ENCODE data around the gene HJV. TPM values are rescaled to one million over a fixed set of nuclear protein-coding genes. Genes with fewer than 3 reads are reported as not detected.

Gene HJV
- polyA plus RNA-seq, 4 donors: 0.65 TPM; not detected in 3

DNA sequence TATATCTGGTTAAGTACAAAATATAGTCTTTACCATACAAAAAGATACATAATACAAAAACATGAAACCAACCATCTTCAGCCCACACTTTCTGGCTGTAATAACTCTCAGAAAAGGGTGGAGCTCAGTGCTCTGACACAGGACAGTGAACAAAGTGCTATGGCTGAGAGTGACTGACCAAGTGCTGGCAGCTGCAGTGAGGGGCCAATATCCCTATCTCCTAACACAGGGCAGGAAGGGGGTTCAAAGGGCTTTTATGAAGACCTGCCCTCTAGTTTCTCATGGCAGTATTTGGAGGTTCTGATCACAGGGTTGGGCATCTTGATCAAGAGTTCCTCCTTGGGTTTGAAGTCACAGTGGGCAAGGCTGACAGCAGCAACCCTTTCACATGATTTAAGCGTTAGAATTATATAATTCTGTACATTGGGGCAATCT, 29.0 kb downstream of the HJV start:
- no peaks in the 10 kb centered on the region for H3K27me3 ChIP-seq (ENCODE audit: control insufficient read depth in 3 of 3, insufficient read depth in 3 of 3, low read length in 3 of 3)
- H3K4me3 ChIP-seq (ENCODE audit: low read depth in 1 of 3, low read length in 3 of 3): peak overlapping the region; percentile 83 to 100 (median 87)
- no peaks in the 10 kb centered on the region for H3K9me3 ChIP-seq (ENCODE audit: control insufficient read depth in 2 of 2, insufficient read depth in 1 of 2, low read depth in 1 of 2, low read length in 1 of 2)
- peaks cover 15 to 20% (median 20%) of the 10 kb centered on the region in 3 donors for H3K36me3 ChIP-seq (ENCODE audit: control insufficient read depth in 3 of 3, insufficient read depth in 2 of 3, low read depth in 1 of 3, low read length in 3 of 3)
- H3K27ac ChIP-seq (ENCODE audit: low read depth in 1 of 3, low read length in 2 of 3): peak overlapping the region in 2 of 3 donors; percentile 86 to 95
- FAIRE-seq (no peak), DNase-seq (peak in 1 of 2 donors; percentile 44)
- 6 to 54% (median 24%) methylated on average over 1 of the region's 1 CpG for WGBS, 3 donors
- peaks cover 3 to 11% (median 9%) of the 10 kb centered on the region in 3 donors for H3K4me1 ChIP-seq (ENCODE audit: control insufficient read depth in 3 of 3, insufficient read depth in 2 of 3, low read depth in 1 of 3, low read length in 2 of 3)

DNA sequence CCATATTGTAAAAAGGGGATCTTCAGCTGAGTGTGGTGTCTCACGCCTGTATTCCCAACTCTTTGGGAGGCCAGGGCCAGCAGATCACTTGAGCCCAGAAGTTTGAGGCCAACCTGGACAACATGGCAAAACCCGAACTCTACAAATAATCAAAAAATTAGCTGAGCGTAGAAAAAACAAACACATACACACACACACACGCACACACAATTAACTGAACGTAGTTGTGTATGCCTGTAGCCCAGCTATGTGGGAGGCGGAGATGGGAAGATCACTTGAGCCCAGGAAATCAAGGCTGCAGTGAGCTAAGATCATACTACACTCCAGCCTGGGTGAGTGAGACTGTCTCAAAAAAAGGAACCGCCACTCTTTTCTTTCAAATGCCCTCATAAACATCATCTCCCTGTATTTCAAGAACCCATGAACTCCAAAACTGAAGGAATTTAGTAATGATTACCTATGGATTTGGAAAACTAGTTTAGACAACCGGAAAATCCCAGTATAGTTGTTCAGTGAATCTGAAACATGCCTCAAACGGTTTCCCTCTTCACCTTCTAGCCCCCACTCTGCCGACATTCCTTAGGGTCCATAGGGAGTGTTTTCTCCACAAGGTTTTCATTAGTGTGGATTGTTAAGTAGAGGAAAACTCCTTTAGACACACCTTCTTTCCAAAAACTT, 29.7 kb downstream of the HJV start:
- H3K4me1 ChIP-seq (ENCODE audit: control insufficient read depth in 3 of 3, insufficient read depth in 2 of 3, low read depth in 1 of 3, low read length in 2 of 3): peaks cover 3 to 11% (median 6%) of the 10 kb centered on the region in 3 donors
- H3K27me3 ChIP-seq (ENCODE audit: control insufficient read depth in 3 of 3, insufficient read depth in 3 of 3, low read length in 3 of 3): no peaks in the 10 kb centered on the region
- FAIRE-seq (no peak), DNase-seq (peak in 1 of 2 donors; percentile 35)
- H3K36me3 ChIP-seq (ENCODE audit: control insufficient read depth in 3 of 3, insufficient read depth in 2 of 3, low read depth in 1 of 3, low read length in 3 of 3): peaks cover 15 to 20% (median 20%) of the 10 kb centered on the region in 3 donors
- H3K4me3 ChIP-seq (ENCODE audit: low read depth in 1 of 3, low read length in 3 of 3): peak overlapping the region in 1 of 3 donors; percentile 87
- H3K27ac ChIP-seq (ENCODE audit: low read depth in 1 of 3, low read length in 2 of 3): peak overlapping the region in 2 of 3 donors; percentile 81 to 86
- 20 to 52% (median 43%) methylated on average over 10 of the region's 10 CpGs for WGBS, 3 donors
- H3K9me3 ChIP-seq (ENCODE audit: control insufficient read depth in 2 of 2, insufficient read depth in 1 of 2, low read depth in 1 of 2, low read length in 1 of 2): no peaks in the 10 kb centered on the region

DNA sequence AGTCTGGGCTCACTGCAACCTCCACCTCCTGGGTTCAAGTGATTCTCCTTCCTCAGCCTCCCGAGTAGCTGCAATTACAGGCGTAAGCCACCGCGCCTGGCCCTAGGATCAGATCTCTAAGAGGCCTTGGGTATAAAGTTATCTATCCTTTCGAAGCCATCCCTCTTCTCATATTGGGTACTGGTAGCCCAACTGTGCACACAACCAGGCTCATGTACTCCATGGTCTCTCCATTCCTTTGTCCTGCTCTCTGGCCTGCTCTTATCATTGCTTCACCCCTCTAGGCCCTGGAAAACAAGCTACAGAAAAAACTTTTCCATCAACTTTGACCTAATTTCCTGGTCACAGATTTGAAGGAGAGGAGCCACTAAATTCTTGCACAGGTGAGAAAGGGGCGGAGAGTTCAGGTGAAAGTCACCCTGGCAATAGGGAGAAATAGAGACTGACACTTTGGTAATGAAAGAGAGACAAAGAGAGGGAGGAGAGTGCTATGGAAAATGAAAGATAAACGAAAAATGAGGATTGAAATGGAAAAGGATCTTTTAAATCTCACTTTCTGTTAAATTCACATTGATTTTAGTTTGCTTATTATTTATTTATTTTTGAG, 31.2 kb downstream of the HJV start:
- Histone ChIP-seq H3K9me3 (ENCODE audit: control insufficient read depth in 2 of 2, insufficient read depth in 1 of 2, low read depth in 1 of 2, low read length in 1 of 2) (no peaks in the 10 kb centered on the region), H3K36me3 (ENCODE audit: control insufficient read depth in 3 of 3, insufficient read depth in 2 of 3, low read depth in 1 of 3, low read length in 3 of 3) (peaks cover 15 to 20% (median 20%) of the 10 kb centered on the region in 3 donors), H3K27ac (ENCODE audit: low read depth in 1 of 3, low read length in 2 of 3) (peak overlapping the region; percentile 8 to 80 (median 37)), H3K4me3 (ENCODE audit: low read depth in 1 of 3, low read length in 3 of 3) (no peak overlapping the region), H3K27me3 (ENCODE audit: control insufficient read depth in 3 of 3, insufficient read depth in 3 of 3, low read length in 3 of 3) (no peaks in the 10 kb centered on the region), H3K4me1 (ENCODE audit: control insufficient read depth in 3 of 3, insufficient read depth in 2 of 3, low read depth in 1 of 3, low read length in 2 of 3) (peaks cover 3 to 15% (median 6%) of the 10 kb centered on the region in 3 donors)
- DNase-seq (peak; percentile 60 to 65), FAIRE-seq (no peak)
- WGBS, 3 donors: 35 to 68% (median 54%) methylated on average over 7 of the region's 7 CpGs

DNA sequence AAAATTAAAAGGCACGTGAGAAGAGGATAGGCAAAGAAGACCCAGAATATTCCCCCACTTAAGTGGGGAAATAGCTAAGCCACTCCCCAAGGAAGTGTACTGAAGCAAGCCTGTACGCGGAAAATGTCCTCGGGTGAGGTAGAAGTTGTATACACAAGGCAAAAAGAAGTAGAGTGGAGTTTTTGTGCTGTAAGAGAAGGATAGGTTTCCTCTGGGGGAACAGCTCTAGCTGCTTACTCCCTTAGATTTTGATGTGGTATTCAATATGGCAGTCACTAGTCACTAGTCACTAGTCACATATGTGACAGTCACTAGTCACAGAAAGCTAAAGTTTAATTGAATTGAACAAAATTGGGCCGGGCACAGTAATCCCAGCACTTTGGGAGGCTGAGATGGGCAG, 32.8 kb downstream of the HJV start:
- Histone ChIP-seq H3K27ac (ENCODE audit: low read depth in 1 of 3, low read length in 2 of 3) (no peak overlapping the region), H3K36me3 (ENCODE audit: control insufficient read depth in 3 of 3, insufficient read depth in 2 of 3, low read depth in 1 of 3, low read length in 3 of 3) (peaks cover 3 to 14% (median 8%) of the 10 kb centered on the region in 3 donors), H3K9me3 (ENCODE audit: control insufficient read depth in 2 of 2, insufficient read depth in 1 of 2, low read depth in 1 of 2, low read length in 1 of 2) (no peaks in the 10 kb centered on the region), H3K27me3 (ENCODE audit: control insufficient read depth in 3 of 3, insufficient read depth in 3 of 3, low read length in 3 of 3) (no peaks in the 10 kb centered on the region), H3K4me1 (ENCODE audit: control insufficient read depth in 3 of 3, insufficient read depth in 2 of 3, low read depth in 1 of 3, low read length in 2 of 3) (peaks cover 6 to 18% (median 6%) of the 10 kb centered on the region in 3 donors), H3K4me3 (ENCODE audit: low read depth in 1 of 3, low read length in 3 of 3) (no peak overlapping the region)
- no peak for FAIRE-seq
- WGBS, 3 donors: 52 to 73% (median 61%) methylated on average over 5 of the region's 5 CpGs
- no peak for DNase-seq

DNA sequence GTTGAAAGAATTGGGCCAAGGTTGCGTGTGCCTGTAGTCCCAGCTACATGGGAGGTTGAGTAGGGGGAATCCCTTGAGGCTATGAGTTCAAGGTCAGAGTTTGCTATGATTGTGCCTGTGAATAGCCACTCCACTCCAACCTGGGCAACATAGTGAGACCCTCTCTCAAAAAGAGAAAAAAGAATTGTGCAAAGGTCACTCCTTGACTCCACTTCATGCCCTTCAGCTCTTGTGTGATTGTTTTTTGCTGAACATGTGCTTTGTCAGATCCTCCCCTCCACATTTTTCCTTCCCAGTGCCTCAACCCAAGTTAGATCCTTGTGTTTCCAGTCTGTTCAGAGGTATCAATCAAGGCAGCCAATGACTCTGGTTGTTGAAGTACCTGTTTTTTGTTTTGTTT, 33.6 kb downstream of the HJV start:
- Histone ChIP-seq H3K27me3 (ENCODE audit: control insufficient read depth in 3 of 3, insufficient read depth in 3 of 3, low read length in 3 of 3) (no peaks in the 10 kb centered on the region), H3K4me1 (ENCODE audit: control insufficient read depth in 3 of 3, insufficient read depth in 2 of 3, low read depth in 1 of 3, low read length in 2 of 3) (peaks cover 8 to 19% (median 8%) of the 10 kb centered on the region in 3 donors), H3K4me3 (ENCODE audit: low read depth in 1 of 3, low read length in 3 of 3) (no peak overlapping the region), H3K27ac (ENCODE audit: low read depth in 1 of 3, low read length in 2 of 3) (peak overlapping the region in 1 of 3 donors; percentile 23), H3K9me3 (ENCODE audit: control insufficient read depth in 2 of 2, insufficient read depth in 1 of 2, low read depth in 1 of 2, low read length in 1 of 2) (no peaks in the 10 kb centered on the region), H3K36me3 (ENCODE audit: control insufficient read depth in 3 of 3, insufficient read depth in 2 of 3, low read depth in 1 of 3, low read length in 3 of 3) (peaks cover 3 to 5% (median 4%) of the 10 kb centered on the region in 3 donors)
- no peak for DNase-seq
- 91 to 100% (median 100%) methylated on average over 1 of the region's 1 CpG for WGBS, 3 donors
- no peak for FAIRE-seq

DNA sequence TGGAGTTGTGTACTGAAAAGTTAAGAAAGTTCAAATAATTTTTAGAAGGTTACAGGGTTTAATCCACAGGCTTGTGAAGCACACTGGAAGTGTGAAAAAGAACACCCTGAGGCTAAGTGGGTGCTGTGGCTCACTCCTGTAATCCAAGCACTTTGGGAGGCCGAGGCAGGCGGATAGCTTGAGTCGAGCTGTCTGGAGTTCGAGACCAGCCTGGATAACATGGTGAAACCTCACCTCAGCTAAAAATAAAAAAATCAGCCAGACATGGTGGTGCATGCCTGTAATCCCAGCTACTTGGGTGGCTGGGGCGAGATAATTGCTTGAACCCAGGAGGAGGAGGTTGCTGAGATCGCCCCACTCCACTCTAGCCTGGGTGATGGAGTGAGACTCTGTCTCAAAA, 35.0 kb downstream of the HJV start:
- H3K36me3 ChIP-seq (ENCODE audit: control insufficient read depth in 3 of 3, insufficient read depth in 2 of 3, low read depth in 1 of 3, low read length in 3 of 3): no peaks in the 10 kb centered on the region
- peaks cover 2 to 16% (median 9%) of the 10 kb centered on the region in 3 donors for H3K4me1 ChIP-seq (ENCODE audit: control insufficient read depth in 3 of 3, insufficient read depth in 2 of 3, low read depth in 1 of 3, low read length in 2 of 3)
- 94 to 96% (median 96%) methylated on average over 6 of the region's 6 CpGs for WGBS, 3 donors
- no peaks in the 10 kb centered on the region for H3K27me3 ChIP-seq (ENCODE audit: control insufficient read depth in 3 of 3, insufficient read depth in 3 of 3, low read length in 3 of 3)
- FAIRE-seq (no peak), DNase-seq (no peak)
- H3K27ac ChIP-seq (ENCODE audit: low read depth in 1 of 3, low read length in 2 of 3): peak overlapping the region in 1 of 3 donors; percentile 85
- no peaks in the 10 kb centered on the region for H3K9me3 ChIP-seq (ENCODE audit: control insufficient read depth in 2 of 2, insufficient read depth in 1 of 2, low read depth in 1 of 2, low read length in 1 of 2)
- no peak overlapping the region for H3K4me3 ChIP-seq (ENCODE audit: low read depth in 1 of 3, low read length in 3 of 3)

DNA sequence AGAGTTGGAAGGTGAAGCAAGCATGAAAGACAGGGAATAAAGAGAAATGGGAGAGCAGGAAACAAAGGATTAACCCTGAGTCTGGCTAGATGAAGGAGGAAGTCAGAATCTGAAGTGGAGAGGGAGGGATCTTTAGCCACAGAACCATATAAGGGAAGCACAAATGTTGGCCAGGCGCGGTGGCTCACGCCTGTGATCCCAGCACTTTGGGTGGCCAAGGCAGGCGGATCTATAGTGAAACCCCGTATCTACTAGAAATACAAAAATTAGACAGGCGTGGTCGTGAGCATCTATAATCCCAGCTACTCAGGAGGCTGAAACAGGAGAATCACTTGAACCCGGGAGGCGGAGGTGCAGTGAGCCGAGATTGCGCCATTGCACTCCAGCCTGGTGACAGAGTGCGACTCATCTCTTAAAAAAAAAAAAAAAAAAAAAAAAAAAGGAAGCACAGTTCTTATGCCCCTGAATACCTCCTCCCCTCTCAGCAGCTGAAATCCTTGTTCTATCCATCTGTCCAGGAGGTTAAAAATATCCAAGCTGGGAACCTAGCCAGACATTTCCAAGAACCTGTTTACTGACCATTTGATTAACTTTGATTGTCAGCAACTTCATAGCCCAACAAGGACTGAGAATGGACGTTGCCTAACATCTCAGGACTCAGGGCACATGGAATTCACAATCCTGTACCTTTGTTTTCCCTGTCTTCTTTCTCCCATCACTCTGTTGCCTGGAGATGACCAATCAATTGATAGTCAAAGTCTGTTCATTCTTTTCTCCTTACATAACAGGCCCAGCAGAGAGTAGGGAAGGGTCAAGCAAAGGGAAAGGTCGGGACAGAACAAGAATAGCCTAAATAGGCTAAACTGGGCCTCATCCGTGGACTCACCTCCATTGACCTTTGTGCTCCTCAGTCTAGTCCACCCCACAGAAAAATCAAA, 35.8 kb downstream of the HJV start:
- Histone ChIP-seq H3K9me3 (ENCODE audit: control insufficient read depth in 2 of 2, insufficient read depth in 1 of 2, low read depth in 1 of 2, low read length in 1 of 2) (no peaks in the 10 kb centered on the region), H3K4me1 (ENCODE audit: control insufficient read depth in 3 of 3, insufficient read depth in 2 of 3, low read depth in 1 of 3, low read length in 2 of 3) (peaks cover 3 to 17% (median 9%) of the 10 kb centered on the region in 3 donors), H3K27ac (ENCODE audit: low read depth in 1 of 3, low read length in 2 of 3) (peak overlapping the region; percentile 23 to 85 (median 56)), H3K27me3 (ENCODE audit: control insufficient read depth in 3 of 3, insufficient read depth in 3 of 3, low read length in 3 of 3) (no peaks in the 10 kb centered on the region), H3K4me3 (ENCODE audit: low read depth in 1 of 3, low read length in 3 of 3) (no peak overlapping the region), H3K36me3 (ENCODE audit: control insufficient read depth in 3 of 3, insufficient read depth in 2 of 3, low read depth in 1 of 3, low read length in 3 of 3) (no peaks in the 10 kb centered on the region)
- WGBS, 3 donors: 31 to 42% (median 37%) methylated on average over 15 of the region's 15 CpGs
- FAIRE-seq (no peak), DNase-seq (peak; percentile 32 to 51)

DNA sequence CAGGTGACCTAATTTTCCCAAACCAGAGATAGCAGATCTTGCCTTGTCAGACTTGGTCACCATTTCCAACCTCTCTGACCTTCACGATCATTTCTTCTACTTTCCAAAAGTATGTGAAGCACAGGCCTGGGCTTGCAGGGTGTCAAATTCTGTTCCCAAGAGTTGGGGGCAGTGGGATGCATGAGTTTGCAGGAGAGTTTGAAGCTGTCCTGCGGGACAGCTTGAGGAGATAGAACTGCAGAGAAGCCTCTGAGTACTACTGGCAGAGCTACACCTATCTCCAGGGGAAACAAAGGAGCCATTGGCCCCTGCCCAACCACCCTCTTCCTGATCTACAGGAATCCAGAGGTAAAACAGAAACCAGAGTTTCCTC, 36.4 kb downstream of the HJV start:
- Histone ChIP-seq H3K27me3 (ENCODE audit: control insufficient read depth in 3 of 3, insufficient read depth in 3 of 3, low read length in 3 of 3) (no peaks in the 10 kb centered on the region), H3K27ac (ENCODE audit: low read depth in 1 of 3, low read length in 2 of 3) (peak overlapping the region; percentile 12 to 85 (median 56))
- peak in 1 of 2 donors; percentile 16 for DNase-seq

More for the DNA sequence above, 36.4 kb downstream of the HJV start:
- 32 to 58% (median 47%) methylated on average over 2 of the region's 2 CpGs for WGBS, 3 donors
- Histone ChIP-seq H3K9me3 (ENCODE audit: control insufficient read depth in 2 of 2, insufficient read depth in 1 of 2, low read depth in 1 of 2, low read length in 1 of 2) (no peaks in the 10 kb centered on the region), H3K36me3 (ENCODE audit: control insufficient read depth in 3 of 3, insufficient read depth in 2 of 3, low read depth in 1 of 3, low read length in 3 of 3) (no peaks in the 10 kb centered on the region), H3K4me3 (ENCODE audit: low read depth in 1 of 3, low read length in 3 of 3) (no peak overlapping the region), H3K4me1 (ENCODE audit: control insufficient read depth in 3 of 3, insufficient read depth in 2 of 3, low read depth in 1 of 3, low read length in 2 of 3) (peaks cover 9 to 22% (median 13%) of the 10 kb centered on the region in 3 donors)
- no peak for FAIRE-seq
